HG03175 (cell line): ENCODE results near the gene GMPR.
"Not testable (repeated sequence)": the region's sequence is repeated elsewhere in the genome, so short reads cannot be mapped to it uniquely, and the experiment has no call there.

Experiments used
- ATAC-seq: cut with Tn5 transposase; IDR thresholded peaks from one replicate; pipeline ENCODE4 v1.9.1; 2021; ENCODE audit warnings: mild to moderate bottlenecking, moderate library complexity; ENCODE audit not compliant: unreplicated experiment

Gene GMPR

GRCh38 chr6:16244869-16245451 is 6.6 kb downstream of the GMPR start:
- ATAC-seq, result no peak

- no peak for ATAC-seq
Measured at GRCh38 chr6:16248271-16248853, 10.0 kb downstream of the GMPR start.

GRCh38 chr6:16249971-16250370 is 11.6 kb downstream of the GMPR start:
- no peak for ATAC-seq

DNA sequence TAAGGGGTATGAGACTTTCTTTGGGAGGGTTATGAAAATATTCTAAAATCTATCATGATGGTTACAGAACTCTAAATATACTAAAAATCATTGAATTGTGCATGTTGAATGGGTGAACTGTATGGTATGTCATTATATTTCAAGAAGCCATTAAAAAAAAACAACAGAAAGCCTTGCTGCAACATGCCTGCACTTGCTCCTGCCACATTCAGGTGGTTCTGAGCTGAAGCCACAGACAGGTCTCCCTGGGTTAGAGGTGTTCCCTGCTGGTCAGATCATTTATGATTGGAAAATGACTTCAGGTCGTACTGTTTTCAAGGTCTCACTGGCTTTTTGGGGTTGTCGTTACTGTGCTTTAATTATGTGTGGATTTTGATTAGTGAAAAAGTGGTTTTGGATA is 13.3 kb downstream of the GMPR start:
- no peak for ATAC-seq

DNA sequence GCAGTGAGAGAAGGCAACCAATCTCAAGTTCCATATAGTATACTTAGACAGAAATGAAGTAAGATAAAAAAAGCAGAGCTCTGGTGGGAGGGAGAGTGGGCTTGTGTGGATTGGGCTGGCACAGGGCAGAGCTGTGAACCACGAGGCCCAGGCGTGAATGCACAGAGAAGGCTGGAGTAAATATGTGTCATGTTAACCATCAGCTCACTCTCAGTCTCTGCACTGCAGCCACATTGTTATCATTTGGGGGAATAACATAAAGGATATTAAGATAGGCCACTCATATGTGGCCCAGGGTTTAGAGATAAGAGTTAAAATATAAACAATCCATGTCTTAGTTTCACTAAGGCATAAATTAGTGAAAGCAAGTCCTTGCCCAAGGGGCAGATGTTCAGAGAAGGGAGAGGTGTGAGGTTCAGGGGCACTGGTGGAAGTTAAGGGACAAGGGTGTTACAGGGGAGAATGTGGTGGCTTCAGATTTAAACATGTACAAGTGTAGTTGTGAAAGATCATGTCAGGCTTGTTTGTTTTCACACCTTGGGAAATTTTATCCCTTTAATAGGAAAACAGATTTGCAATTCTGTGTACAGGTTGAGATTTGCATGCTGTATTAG is 14.4 kb downstream of the GMPR start:
- ATAC-seq, result no peak

- ATAC-seq, result no peak
Measured at GRCh38 chr6:16253399-16254144, 15.2 kb downstream of the GMPR start.

GRCh38 chr6:16254535-16254934 is 16.1 kb downstream of the GMPR start:
- ATAC-seq, result no peak

- ATAC-seq, result no peak
Measured at GRCh38 chr6:16256781-16257180, 18.4 kb downstream of the GMPR start.

- ATAC-seq, result no peak
Measured at GRCh38 chr6:16257999-16258708, 19.8 kb downstream of the GMPR start.

DNA sequence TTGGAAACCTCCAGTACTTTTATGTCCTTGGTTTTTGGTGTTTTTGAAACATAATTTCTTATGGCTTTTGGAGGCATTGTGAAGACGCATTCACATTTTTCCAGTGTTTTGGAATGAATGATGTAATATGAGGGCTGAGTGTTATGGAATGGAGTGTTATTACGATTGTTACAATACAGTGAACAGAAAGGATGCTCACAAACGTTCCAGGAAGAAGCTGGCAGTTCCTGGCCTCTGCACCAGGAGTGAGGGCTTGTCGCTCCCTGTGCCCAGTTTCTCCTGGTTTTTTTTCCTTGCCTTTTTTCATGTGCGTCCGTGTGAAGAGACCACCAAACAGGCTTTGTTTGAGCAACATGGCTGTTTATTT is 20.3 kb downstream of the GMPR start:
- ATAC-seq, result no peak

DNA sequence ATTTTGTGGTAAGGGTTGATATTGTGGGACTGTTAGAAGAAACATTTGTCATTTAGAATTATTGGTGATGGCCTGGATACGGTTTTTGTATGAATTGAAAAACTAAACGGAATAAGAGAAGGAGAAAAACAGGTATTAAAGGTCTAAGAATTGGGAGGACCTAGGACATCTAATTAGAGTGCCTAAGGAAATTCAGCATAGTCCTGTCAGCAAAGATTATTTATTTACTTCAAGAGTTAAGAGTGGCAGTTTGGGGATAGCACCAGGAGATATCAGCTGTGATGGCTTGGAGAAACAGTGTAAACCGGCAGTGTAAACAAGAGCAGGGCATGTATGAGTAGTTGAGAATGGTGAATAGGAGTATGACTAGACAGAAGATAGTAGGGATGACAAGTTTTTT is 21.2 kb downstream of the GMPR start:
- ATAC-seq, result not testable (repeated sequence)

DNA sequence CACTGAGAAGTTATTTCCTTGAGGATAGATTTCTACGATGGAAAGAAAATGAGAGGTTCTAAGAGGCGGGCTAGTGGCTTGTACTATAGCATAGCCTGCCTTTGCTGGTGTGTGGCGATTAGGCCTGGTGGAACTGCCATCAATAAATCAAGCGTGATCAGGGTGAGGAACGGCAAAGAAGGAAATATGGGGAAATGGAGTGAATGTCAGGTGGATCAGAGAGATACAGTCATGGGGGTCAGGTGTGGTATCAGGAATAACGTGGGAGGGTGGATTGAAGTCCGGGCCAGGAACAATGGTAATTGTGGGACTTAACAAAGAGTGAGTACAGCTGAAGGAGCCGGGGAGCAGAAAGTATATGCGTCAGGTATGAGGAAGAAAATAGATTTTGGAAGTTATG is 22.2 kb downstream of the GMPR start:
- ATAC-seq, result not testable (repeated sequence)

DNA sequence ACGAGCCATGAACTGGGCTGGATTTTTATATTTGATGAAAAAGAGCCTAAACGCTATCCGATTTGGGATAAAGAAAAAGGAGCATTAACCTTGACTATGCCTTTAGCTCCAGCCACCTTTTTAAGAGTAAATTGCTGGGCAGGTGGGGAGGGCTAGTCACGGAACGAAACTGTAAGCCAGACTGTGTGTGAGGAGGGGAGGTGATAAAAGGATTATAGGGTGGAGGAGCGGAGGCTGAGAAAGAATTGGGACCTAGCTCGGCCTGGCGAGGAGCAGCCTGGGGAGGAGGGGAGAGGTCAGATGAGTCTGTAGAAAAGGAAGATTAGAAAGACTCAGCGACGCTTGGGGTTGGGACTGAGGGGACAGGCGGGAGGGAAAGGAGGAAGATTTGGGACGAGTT is 24.4 kb downstream of the GMPR start:
- not testable (repeated sequence) for ATAC-seq

GRCh38 chr6:16263464-16264099 is 25.2 kb downstream of the GMPR start:
- not testable (repeated sequence) for ATAC-seq

DNA sequence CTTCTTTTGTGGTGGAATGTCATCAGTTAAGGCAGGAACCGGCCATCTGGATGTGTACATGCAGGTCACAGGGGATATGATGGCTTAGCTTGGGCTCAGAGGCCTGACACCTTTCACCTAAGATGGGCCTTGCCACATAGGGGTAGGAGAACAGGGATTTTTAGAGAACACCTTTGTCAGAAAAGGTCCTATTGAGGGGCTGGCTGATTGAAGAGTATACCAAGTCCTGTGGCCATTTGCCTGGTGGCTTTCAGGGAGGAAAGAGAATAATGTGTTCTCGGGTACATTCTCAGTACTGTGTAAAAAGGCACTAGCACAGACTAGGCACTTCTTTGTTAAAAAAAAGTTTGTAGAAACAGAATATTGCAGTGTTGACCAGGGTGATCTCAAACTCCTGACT is 26.4 kb downstream of the GMPR start:
- no peak for ATAC-seq

GRCh38 chr6:16265351-16266341 is 27.3 kb downstream of the GMPR start:
- no peak for ATAC-seq

GRCh38 chr6:16267428-16268263 is 29.3 kb downstream of the GMPR start:
- no peak for ATAC-seq

- ATAC-seq, result not testable (repeated sequence)
Measured at GRCh38 chr6:16269442-16270070, 31.2 kb downstream of the GMPR start.
